GM23338 (cell line): ENCODE results near the gene SUPT6H.

ENCODE experiments used
- CREB1 ChIP-seq: fragments of 250-450 bp; sonication (Bioruptor Pico); IDR thresholded peaks from 2 replicates; pipeline ENCODE4 v1.5.0; 2020; ENCODE audit warnings: low read depth, mild to moderate bottlenecking, moderate library complexity
- CTCF ChIP-seq, 2 experiments: fragments of 200-600 bp in 1 of 2; sonication (generic) in 1 of 2; conservative IDR thresholded peaks; 2 replicates each; pipeline versions ENCODE4 v1.5.1 to v1.6.1; 2016 to 2017; ENCODE audit warnings: antibody characterized with exemption in 2 of 2, low read depth in 2 of 2, mild to moderate bottlenecking in 2 of 2, moderate library complexity in 1 of 2
- ETS1 ChIP-seq: IDR thresholded peaks from 2 replicates; pipeline ENCODE4 v1.6.1; 2016; ENCODE audit warnings: antibody characterized with exemption
- EZH2 ChIP-seq: fragments of 200-600 bp; sonication (generic); IDR thresholded peaks from one replicate; pipeline ENCODE4 v1.8.0; 2017; ENCODE audit warnings: antibody characterized with exemption, mild to moderate bottlenecking, low read depth; ENCODE audit not compliant: unreplicated experiment
- EZH2phosphoT487 ChIP-seq: fragments of 200-600 bp; sonication (generic); IDR thresholded peaks from one replicate; pipeline ENCODE4 v1.8.1; 2018; ENCODE audit warnings: antibody characterized with exemption; ENCODE audit not compliant: unreplicated experiment
- JUNB ChIP-seq: IDR thresholded peaks from one replicate; pipeline ENCODE4 v1.6.1; 2016; ENCODE audit warnings: antibody characterized with exemption; ENCODE audit not compliant: unreplicated experiment
- NANOG ChIP-seq: IDR thresholded peaks from 2 replicates; pipeline ENCODE4 v1.6.1; 2016; ENCODE audit warnings: antibody characterized with exemption, borderline replicate concordance
- POLR2AphosphoS5 ChIP-seq: IDR thresholded peaks from 2 replicates; pipeline ENCODE4 v1.6.1; 2016; ENCODE audit warnings: antibody characterized with exemption, low read depth
- STAT1 ChIP-seq: IDR thresholded peaks from one replicate; pipeline ENCODE4 v1.6.1; 2016; ENCODE audit warnings: antibody characterized with exemption; ENCODE audit not compliant: unreplicated experiment
- ZNF114 ChIP-seq: fragments of 250-450 bp; sonication (Bioruptor Pico); IDR thresholded peaks from 2 replicates; pipeline ENCODE4 v1.5.0; 2020; ENCODE audit warnings: mild to moderate bottlenecking, moderate library complexity
- ZNF331 ChIP-seq: fragments of 250-450 bp; sonication (Bioruptor Pico); IDR thresholded peaks from 2 replicates; pipeline ENCODE4 v1.5.0; 2020; ENCODE audit warnings: low read depth, mild to moderate bottlenecking, moderate library complexity
- ZNF462 ChIP-seq: fragments of 250-450 bp; sonication (Bioruptor Pico); IDR thresholded peaks from 2 replicates; pipeline ENCODE4 v1.5.0; 2020; ENCODE audit warnings: mild to moderate bottlenecking, moderate library complexity
- TF ChIP-seq, protein P1 (sequence below): IDR thresholded peaks from one replicate; pipeline ENCODE4 v1.6.1; 2018; ENCODE audit warnings: antibody characterized with exemption; ENCODE audit not compliant: unreplicated experiment

- no peak for TF ChIP-seq CTCF (conservative IDR thresholded peaks at IDR 0.05; ENCODE audit: low read depth in 2 of 2)
- TF ChIP-seq POLR2AphosphoS5 = no peak
- TF ChIP-seq EZH2 = no peak
- TF ChIP-seq, protein P1, sequence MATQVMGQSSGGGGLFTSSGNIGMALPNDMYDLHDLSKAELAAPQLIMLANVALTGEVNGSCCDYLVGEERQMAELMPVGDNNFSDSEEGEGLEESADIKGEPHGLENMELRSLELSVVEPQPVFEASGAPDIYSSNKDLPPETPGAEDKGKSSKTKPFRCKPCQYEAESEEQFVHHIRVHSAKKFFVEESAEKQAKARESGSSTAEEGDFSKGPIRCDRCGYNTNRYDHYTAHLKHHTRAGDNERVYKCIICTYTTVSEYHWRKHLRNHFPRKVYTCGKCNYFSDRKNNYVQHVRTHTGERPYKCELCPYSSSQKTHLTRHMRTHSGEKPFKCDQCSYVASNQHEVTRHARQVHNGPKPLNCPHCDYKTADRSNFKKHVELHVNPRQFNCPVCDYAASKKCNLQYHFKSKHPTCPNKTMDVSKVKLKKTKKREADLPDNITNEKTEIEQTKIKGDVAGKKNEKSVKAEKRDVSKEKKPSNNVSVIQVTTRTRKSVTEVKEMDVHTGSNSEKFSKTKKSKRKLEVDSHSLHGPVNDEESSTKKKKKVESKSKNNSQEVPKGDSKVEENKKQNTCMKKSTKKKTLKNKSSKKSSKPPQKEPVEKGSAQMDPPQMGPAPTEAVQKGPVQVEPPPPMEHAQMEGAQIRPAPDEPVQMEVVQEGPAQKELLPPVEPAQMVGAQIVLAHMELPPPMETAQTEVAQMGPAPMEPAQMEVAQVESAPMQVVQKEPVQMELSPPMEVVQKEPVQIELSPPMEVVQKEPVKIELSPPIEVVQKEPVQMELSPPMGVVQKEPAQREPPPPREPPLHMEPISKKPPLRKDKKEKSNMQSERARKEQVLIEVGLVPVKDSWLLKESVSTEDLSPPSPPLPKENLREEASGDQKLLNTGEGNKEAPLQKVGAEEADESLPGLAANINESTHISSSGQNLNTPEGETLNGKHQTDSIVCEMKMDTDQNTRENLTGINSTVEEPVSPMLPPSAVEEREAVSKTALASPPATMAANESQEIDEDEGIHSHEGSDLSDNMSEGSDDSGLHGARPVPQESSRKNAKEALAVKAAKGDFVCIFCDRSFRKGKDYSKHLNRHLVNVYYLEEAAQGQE = no peak
- no peak for TF ChIP-seq CREB1 (CRISPR knock-in tag)
- TF ChIP-seq ETS1 = no peak
- TF ChIP-seq EZH2phosphoT487 = no peak
- no peak for TF ChIP-seq NANOG
- no peak for TF ChIP-seq ZNF331 (CRISPR knock-in tag)
- TF ChIP-seq STAT1 = no peak
- no peak for TF ChIP-seq ZNF114
- TF ChIP-seq JUNB = no peak
- no peak for TF ChIP-seq ZNF462
Observed at GRCh38 chr17:28735242-28735722, 73.3 kb downstream of the SUPT6H start.
